ENCODE measurements around the gene CENPX. TPM values are rescaled to one million over a fixed set of nuclear protein-coding genes. Genes with fewer than 3 reads are reported as not detected.

CENPX gene
- total and polyA plus RNA-seq, 2 donors (not counting 3 experiments of a cell fraction or from before 2014, with no cell fraction given): 56.2 to 67.2 TPM

- Histone ChIP-seq H3K4me1 (ENCODE audit: control insufficient read depth, extremely low read depth, insufficient read depth, low read length) (peaks cover 12% of the 10 kb centered on the region), H3K79me2 (ENCODE audit: control insufficient read depth, insufficient read depth, low read length) (peaks cover 4% of the 10 kb centered on the region), H3K27me3 (ENCODE audit: control insufficient read depth in 2 of 2, insufficient read depth in 2 of 2, low read length in 2 of 2) (no peaks in the 10 kb centered on the region), H3K9me1 (replicated peaks; ENCODE audit: control insufficient read depth, extremely low read depth, insufficient read depth, low read length) (no peaks in the 10 kb centered on the region), H3K36me3 (ENCODE audit: control insufficient read depth in 2 of 2, extremely low read depth in 1 of 2, insufficient read depth in 2 of 2, low read length in 2 of 2) (no peaks in the 10 kb centered on the region), H3K9me3 (replicated peaks; ENCODE audit: control insufficient read depth, insufficient read depth, low read length) (no peaks in the 10 kb centered on the region), H4K20me1 (replicated peaks; ENCODE audit: control insufficient read depth, extremely low read depth, insufficient read depth, low read length) (no peaks in the 10 kb centered on the region), H2AFZ (ENCODE audit: low read depth, low read length) (no peak overlapping the region), H3K9ac (replicated peaks; ENCODE audit: extremely low read depth, insufficient read depth, low read length) (no peak overlapping the region), H3K4me2 (ENCODE audit: insufficient read depth, low read length) (no peak overlapping the region), H3K4me3 (replicated peaks in 1 of 3; ENCODE audit: insufficient read depth in 1 of 3, low read depth in 1 of 3, low read length in 3 of 3) (no peak overlapping the region), H3K27ac (ENCODE audit: insufficient read depth, low read depth, low read length) (no peak overlapping the region)
- ChIA-PET POLR2A (no interaction called here), CTCF (interaction anchor here (1.3 to 4.2 kb wide), 4 partner anchors 8 to 126 kb away, joined by 4 to 127 read pairs (median 34); partner anchors contain the start of genes CENPX, DCXR, LRRC45 and NOTUM)
- TF ChIP-seq MYC (IDR thresholded peaks at IDR 0.05; ENCODE audit: low read depth, low read length) (no peak), JUN (IDR thresholded peaks at IDR 0.05; ENCODE audit: borderline replicate concordance, insufficient read depth, insufficient read length, low read depth) (no peak), FOS (IDR thresholded peaks at IDR 0.05; ENCODE audit: borderline replicate concordance, insufficient read depth, low read length) (no peak), POLR2AphosphoS5 (IDR thresholded peaks at IDR 0.05; ENCODE audit: insufficient read depth, low read depth, low read length) (no peak), CTCF (IDR thresholded peaks at IDR 0.05; ENCODE audit: extremely low read depth in 1 of 2, insufficient read depth in 1 of 2, low read depth in 1 of 2, low read length in 2 of 2) (no peak), EZH2 (IDR thresholded peaks at IDR 0.05; ENCODE audit: borderline replicate concordance, low read depth, low read length, severe bottlenecking) (no peak), POLR2A (IDR thresholded peaks at IDR 0.05; ENCODE audit: low read depth, low read length) (no peak), GATA2 (IDR thresholded peaks at IDR 0.05; ENCODE audit: insufficient read depth, insufficient read length, low read depth, low read length) (no peak), MAX (IDR thresholded peaks at IDR 0.05; ENCODE audit: insufficient read depth, insufficient read length) (no peak)
- no peak for FAIRE-seq
- no TSS peak for BruUV-seq (replicated peaks)
- intact Hi-C loops (cut with micrococcal nuclease): loop anchor here (10.0 kb wide), 1 partner anchor 186 kb away; the partner anchor contains the start of gene CCDC57
- no peak for DNase-seq (ENCODE audit: low read depth, low spot score)
- dilution Hi-C loops (cut with MboI; ENCODE audit: extremely low pct_ligation_motif_present, low sequenced_read_pairs): no loop called here
These were observed 6.3 kb upstream of the CENPX start for GRCh38 chr17:82028966-82029365.
